GM21528 (cell line): ENCODE results near the gene TMED3.

Experiments used
- ATAC-seq: cut with Tn5 transposase; IDR thresholded peaks from one replicate; pipeline ENCODE4 v1.9.1; 2021; ENCODE audit warnings: mild to moderate bottlenecking, moderate library complexity; ENCODE audit not compliant: unreplicated experiment, low FRiP score

Gene TMED3

GRCh38 chr15:79310985-79311900 lies at the start of gene TMED3:
Gene TMED3 (plus strand): TSS chr15:79311112. CDS start chr15:79311250, 138 bp downstream.
- peak; percentile 92 for ATAC-seq

DNA sequence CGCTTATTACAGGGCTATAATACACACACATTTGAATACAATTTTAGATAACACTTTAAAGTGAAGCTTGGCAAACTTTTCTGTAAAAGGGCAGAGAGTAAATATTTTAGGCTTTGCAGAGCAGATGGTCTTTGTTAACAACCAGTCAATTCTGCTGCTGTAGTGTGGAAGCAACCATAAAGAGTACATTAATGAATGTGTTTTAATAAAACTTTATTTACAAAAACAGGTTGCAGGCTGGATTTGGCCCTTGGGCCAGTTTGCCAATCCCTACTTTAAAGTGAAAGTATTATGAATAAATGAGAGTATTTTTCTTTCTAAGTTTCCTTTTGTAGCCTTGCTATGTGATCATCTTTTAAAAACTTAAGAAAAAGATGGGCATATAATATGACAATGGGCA lies 49.1 kb upstream of the TMED3 start:
- ATAC-seq: no peak

DNA sequence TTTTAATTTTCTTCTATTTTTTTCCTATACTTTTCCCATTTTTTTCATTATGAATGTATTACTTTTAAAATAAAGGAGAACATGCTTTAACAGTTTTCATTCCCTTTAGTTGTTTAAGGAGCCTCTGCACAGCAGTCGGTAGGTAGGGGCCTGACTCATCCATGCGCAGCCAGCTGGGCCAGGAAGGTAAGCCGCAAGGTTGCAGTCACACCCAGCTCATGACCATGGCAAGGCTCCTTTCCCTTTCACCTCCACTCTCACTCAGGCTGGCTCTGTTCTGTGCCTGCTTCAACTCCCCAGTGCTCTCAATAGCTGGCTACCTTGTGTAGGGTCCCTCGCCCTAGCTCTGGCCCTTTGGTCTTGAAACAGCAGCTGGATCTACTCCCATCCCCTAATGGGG lies 45.7 kb upstream of the TMED3 start:
- no peak for ATAC-seq

- no peak for ATAC-seq
These were observed 44.8 kb upstream of the TMED3 start for GRCh38 chr15:79265987-79266579.

DNA sequence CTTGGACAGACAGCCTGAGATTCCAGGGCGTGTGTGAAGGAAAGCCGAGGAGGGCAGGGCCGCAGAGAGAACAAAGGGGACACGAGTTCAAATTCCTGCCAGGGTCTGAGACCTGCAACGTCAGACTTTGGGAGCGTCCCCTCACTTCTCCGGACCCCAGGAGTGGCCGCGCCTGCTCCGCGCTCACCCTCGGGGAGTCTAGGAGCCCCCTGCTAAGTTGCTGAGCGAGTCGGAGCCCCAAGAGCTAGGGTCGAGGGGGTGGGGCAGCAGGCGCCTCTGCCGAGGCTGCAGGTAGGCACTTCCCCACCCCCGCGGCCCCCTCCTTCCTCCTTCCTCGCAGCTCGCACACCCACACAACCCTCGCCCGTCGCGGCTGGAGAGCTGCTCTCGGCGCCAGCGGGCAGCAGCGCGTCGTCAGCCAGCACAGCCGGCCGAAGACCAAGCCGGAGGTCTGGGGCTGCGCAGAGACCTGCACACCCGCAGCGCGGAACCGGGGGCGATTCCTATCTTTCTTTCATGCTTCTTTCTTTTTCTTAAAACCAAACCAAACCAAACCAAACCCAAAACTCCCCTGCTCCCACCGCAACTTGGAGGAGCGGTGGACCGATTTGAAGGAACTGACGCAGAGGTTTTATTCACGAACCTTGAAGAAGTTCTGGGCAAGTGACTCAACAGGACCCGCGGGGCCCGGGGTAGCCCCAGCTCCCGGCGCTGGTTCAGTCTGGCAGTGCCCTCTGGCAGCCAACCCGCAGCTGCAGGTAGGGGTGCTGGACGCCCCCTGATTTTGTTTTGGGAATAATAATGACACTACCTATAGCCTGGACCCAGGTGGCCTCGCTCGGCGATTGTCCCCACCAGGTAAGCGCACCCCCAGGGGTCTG lies 28.3 kb upstream of the TMED3 start, which contains the start of gene ANKRD34C:
Gene ANKRD34C (plus strand): TSS at position 352 of the 881 bp plus-strand sequence. CDS start 10,563 bp downstream, outside the sequence.
- no peak for ATAC-seq

DNA sequence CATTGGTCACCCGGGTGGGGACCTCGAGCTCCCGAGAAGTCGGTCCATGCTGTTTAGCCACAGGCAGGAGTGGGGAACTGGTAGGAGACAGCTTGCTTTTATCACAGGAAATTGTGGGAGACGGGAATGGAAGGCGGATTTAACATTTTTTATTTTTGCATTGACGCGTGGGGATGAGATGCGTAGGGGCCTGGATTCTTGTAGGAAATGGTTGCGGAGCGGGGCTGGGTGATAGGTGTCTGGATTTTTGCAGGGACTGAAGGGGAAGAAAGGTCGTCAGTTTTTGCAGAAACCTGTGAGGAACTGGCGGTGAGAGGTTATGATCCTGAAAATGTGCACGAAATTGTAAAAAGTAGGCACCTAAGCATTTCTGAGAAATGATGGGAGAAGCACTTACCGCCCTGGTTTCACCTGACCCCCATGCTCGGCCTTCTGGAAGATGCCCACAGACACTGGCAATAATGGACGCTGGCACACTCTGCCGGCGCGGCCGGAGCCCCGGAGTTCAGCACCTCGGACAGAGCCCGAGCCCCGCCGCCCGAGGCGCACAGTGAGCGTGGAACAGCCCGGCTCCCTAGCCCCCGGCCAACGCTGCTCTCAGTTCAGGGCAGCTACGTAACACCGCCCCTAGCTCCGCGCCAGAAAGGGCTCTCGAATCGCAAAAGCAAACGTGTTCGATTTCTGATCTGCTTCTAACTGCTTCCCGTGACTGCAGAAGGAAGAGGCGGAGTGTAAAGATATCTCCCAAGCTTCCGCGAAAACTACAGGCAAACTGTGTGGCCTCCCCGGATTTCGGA lies 27.5 kb upstream of the TMED3 start:
- no peak for ATAC-seq

- ATAC-seq: no peak
These were observed 20.2 kb upstream of the TMED3 start for GRCh38 chr15:79290642-79291275.

GRCh38 chr15:79292011-79292410 lies 18.9 kb upstream of the TMED3 start:
- ATAC-seq: no peak

GRCh38 chr15:79294075-79294474 lies 16.8 kb upstream of the TMED3 start:
- no peak for ATAC-seq

- no peak for ATAC-seq
These were observed 14.3 kb upstream of the TMED3 start for GRCh38 chr15:79296583-79296982.

GRCh38 chr15:79299126-79299840 lies 11.6 kb upstream of the TMED3 start:
- no peak for ATAC-seq

DNA sequence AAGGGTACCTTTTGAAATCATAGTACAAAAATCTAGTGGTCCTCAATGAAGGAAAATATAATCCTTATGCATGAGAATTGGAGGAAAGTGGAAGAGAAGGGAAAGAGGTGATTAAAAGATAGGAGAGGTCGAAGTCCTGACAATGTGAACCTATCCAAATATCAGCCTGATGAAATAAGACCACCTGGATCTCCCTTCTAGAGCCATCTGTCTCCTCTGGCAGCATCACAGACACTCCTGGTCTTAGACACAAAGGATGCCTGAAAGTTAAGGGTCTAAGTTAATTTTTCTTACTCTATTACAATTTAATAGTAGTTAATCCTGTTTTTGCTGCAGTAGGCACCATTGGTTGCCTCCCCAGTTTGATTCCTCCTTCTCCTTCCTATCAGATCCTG lies 11.1 kb upstream of the TMED3 start:
- no peak for ATAC-seq

GRCh38 chr15:79307251-79307650 lies 3.7 kb upstream of the TMED3 start:
- ATAC-seq: no peak

- no peak for ATAC-seq
These were observed 2.0 kb upstream of the TMED3 start for GRCh38 chr15:79308874-79309273.

GRCh38 chr15:79310612-79310984 lies 314 bp upstream of the TMED3 start:
- peak; percentile 41 for ATAC-seq

GRCh38 chr15:79311901-79312553 lies 1.1 kb downstream of the TMED3 start:
- no peak for ATAC-seq

DNA sequence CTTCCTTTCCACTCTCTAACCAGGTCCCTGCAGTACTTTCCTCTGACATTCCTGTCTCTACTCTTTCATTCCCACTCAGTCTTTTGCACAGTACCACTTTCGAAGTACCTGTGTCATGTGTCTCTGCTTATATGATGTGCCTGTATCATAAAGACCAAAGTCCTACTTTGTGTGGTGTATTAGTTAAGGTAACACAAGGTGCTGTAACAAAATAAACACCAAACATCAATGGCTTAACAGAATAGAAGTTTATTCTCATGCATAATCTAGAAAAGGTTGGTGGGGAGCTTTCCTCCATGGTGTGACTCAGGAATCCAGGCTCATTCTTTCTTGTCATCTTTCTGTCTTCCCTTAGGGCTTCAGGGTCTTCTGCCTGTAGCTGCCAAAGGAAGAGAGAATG lies 3.3 kb downstream of the TMED3 start:
- no peak for ATAC-seq

DNA sequence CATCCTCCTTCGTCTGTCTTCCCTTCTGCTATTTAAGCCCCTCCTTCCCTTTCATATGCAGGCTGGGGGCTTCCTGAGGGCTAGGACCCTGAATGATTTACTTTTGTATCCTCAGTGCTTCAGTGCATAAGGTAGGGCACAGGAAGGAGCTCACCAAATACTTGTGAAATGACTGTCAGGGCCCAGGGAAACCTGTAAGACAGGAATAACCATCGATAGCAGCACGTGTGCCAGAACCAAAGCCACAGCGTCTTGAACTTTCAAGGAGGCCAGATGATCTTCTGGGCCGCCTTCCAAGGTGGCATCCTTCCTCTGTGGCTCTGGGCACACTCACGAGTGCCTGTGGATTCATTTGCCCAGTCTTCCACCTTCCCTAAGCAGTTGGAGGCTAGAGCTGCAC lies 3.9 kb downstream of the TMED3 start:
- no peak for ATAC-seq
